Measurements from ENCODE around the gene ERCC1.

GRCh38 chr19:45446295-45446694 is 22.6 kb upstream of the ERCC1 start:
- TF ChIP-seq SP1 (CRISPR knock-in tag; conservative IDR thresholded peaks at IDR 0.05) (no peak), NR3C1 (CRISPR knock-in tag; conservative IDR thresholded peaks at IDR 0.05; ENCODE audit: low read depth) (no peak), NFYB (CRISPR knock-in tag; conservative IDR thresholded peaks at IDR 0.05; ENCODE audit: low read depth) (no peak), ZNF423 (CRISPR knock-in tag; IDR thresholded peaks at IDR 0.05) (no peak)
- TF ChIP-seq, protein P1, sequence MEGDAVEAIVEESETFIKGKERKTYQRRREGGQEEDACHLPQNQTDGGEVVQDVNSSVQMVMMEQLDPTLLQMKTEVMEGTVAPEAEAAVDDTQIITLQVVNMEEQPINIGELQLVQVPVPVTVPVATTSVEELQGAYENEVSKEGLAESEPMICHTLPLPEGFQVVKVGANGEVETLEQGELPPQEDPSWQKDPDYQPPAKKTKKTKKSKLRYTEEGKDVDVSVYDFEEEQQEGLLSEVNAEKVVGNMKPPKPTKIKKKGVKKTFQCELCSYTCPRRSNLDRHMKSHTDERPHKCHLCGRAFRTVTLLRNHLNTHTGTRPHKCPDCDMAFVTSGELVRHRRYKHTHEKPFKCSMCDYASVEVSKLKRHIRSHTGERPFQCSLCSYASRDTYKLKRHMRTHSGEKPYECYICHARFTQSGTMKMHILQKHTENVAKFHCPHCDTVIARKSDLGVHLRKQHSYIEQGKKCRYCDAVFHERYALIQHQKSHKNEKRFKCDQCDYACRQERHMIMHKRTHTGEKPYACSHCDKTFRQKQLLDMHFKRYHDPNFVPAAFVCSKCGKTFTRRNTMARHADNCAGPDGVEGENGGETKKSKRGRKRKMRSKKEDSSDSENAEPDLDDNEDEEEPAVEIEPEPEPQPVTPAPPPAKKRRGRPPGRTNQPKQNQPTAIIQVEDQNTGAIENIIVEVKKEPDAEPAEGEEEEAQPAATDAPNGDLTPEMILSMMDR (IDR thresholded peaks at IDR 0.05), result no peak
- TF ChIP-seq, protein P2, sequence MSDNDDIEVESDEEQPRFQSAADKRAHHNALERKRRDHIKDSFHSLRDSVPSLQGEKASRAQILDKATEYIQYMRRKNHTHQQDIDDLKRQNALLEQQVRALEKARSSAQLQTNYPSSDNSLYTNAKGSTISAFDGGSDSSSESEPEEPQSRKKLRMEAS (CRISPR knock-in tag; IDR thresholded peaks at IDR 0.05), result no peak

Data from WTC11 (cell line).